OCI-LY3 (cell line): ENCODE results near the gene PPP2R2C.

ENCODE experiments used
- CTCF ChIP-seq: fragments of 200-600, 300-600 bp; sonication (generic); IDR thresholded peaks from 2 replicates; pipeline ENCODE4 v1.5.1; 2014; ENCODE audit warnings: antibody characterized with exemption, low read length, low read depth
- EZH2phosphoT487 ChIP-seq: fragments of 200-600 bp; shearing (Covaris generic); IDR thresholded peaks from 2 replicates; pipeline ENCODE4 v1.6.1; 2018; ENCODE audit warnings: antibody characterized with exemption, mixed run types, low read depth

DNA sequence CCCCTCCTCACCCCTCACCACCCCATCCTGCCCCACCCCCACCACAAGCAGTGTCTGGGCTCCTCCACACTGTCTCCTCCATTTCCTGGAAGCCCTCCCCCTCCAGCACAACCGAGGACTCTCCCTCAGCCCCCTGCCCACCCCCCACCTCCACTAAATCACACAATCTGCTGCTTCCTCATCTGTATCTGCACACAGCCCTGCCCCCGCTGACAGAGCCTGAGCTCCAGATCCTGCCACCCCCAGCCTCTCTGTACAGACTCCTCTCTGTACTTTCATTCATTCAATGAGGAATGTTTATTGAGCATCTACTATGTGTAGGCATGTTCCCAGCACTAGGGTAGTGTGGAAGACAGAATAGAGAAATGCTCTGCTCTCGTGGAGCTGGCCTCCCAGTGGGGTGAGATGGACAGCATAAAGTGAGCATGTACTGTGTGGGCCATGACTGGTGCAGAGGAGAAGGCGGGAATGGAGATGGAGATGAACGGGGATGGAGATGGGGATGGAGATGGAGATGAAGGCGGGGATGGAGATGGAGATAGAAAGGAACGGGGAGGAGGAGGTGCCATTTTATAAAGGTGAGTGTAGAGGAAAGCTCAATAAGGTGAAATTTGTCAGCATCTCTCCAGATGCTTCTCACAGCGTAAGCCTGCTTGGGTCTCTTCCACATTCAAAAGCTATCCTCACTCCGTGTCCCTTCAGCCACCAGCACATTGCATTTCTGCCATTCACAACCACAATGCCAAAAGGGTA is 2.5 kb upstream of the PPP2R2C start:
- no peak for TF ChIP-seq CTCF
- TF ChIP-seq EZH2phosphoT487: no peak
